Smooth muscle cell (in vitro differentiated cells): ENCODE data around the gene GCGR. TPM values are rescaled to one million over a fixed set of nuclear protein-coding genes. Genes with fewer than 3 reads are reported as not detected.

ENCODE experiments used
- DNase-seq: peaks from one replicate; lab custom pipeline; 2025; ENCODE audit not compliant: unreplicated experiment; lab: John Stamatoyannopoulos, UW
- H2AFZ ChIP-seq: fragments of 200-600 bp; sonication (generic); 2 replicates; pipeline ENCODE4 v1.6.0; 2016; ENCODE audit warnings: antibody characterized with exemption, low read depth, mild to moderate bottlenecking
- H3F3A ChIP-seq: fragments of 200-600 bp; sonication (generic); 2 replicates; pipeline ENCODE4 v1.6.0; 2017; ENCODE audit warnings: antibody characterized with exemption, low read depth
- H3K27ac ChIP-seq: fragments of 200-600 bp; sonication (generic); 2 replicates; pipeline ENCODE4 v1.5.1; 2016; ENCODE audit warnings: low read depth, mild to moderate bottlenecking
- H3K27me3 ChIP-seq: fragments of 200-600 bp; sonication (generic); 2 replicates; pipeline ENCODE4 v1.6.1; 2016; ENCODE audit warnings: low read depth, mild to moderate bottlenecking
- H3K36me3 ChIP-seq: fragments of 200-600 bp; sonication (generic); 2 replicates; pipeline ENCODE4 v1.5.1; 2016; ENCODE audit warnings: low read depth
- H3K4me1 ChIP-seq: fragments of 200-600 bp; sonication (generic); 2 replicates; pipeline ENCODE4 v1.5.1; 2016; ENCODE audit warnings: low read depth
- H3K4me2 ChIP-seq: fragments of 200-600 bp; sonication (generic); 2 replicates; pipeline ENCODE4 v1.6.0; 2016; ENCODE audit warnings: mild to moderate bottlenecking
- H3K4me3 ChIP-seq: fragments of 200-600 bp; sonication (generic); 2 replicates; pipeline ENCODE4 v1.5.1; 2016; ENCODE audit warnings: mild to moderate bottlenecking
- H3K79me2 ChIP-seq: fragments of 200-600 bp; sonication (generic); 2 replicates; pipeline ENCODE4 v1.6.0; 2016; ENCODE audit warnings: low read depth, mild to moderate bottlenecking
- H3K9ac ChIP-seq: fragments of 200-600 bp; sonication (generic); 2 replicates; pipeline ENCODE4 v1.6.0; 2016; ENCODE audit warnings: low read depth
- H3K9me3 ChIP-seq: fragments of 200-600 bp; sonication (generic); replicated peaks from 2 replicates; pipeline ENCODE4 v1.5.1; 2016; ENCODE audit warnings: low read depth
- H4K20me1 ChIP-seq: fragments of 200-600 bp; sonication (generic); 2 replicates; pipeline ENCODE4 v1.6.0; 2016; ENCODE audit warnings: low read depth
- WGBS: methylation state at CpG from one replicate; pipeline ENCODE4 v1.1.7; 2016; ENCODE audit warnings: low lambda C conversion rate; 5-methylcytosine and 5-hydroxymethylcytosine counted together
- polyA plus RNA-seq: library from polyadenylated mRNA; unstranded; fragments of >200 nt; fragmentation: Nextera tagmentation; extraction: Ambion mirVana; gene quantifications from 2 replicates; pipeline ENCODE4 v1.2.1, GENCODE V29; 2016
- total RNA-seq: library from RNA; depleted of rRNA; stranded (reverse); fragments of >200 nt; gene quantifications from 2 replicates; pipeline ENCODE4 v1.2.3, GENCODE V29; 2014
- TF ChIP-seq, protein P1 (sequence below): fragments of 200-600 bp; sonication (generic); IDR thresholded peaks from 2 replicates; pipeline ENCODE4 v1.5.1; 2017; ENCODE audit warnings: borderline replicate concordance, mild to moderate bottlenecking, antibody characterized with exemption; ENCODE audit not compliant: insufficient read depth, poor library complexity, severe bottlenecking

Gene GCGR
- total and polyA plus RNA-seq, 2 experiments from 2014 or later = not detected

- peak overlapping the region; percentile 69 for H3K4me3 ChIP-seq
- no peak overlapping the region for H2AFZ ChIP-seq
- H3K4me1 ChIP-seq = peaks cover 17% of the 10 kb centered on the region
- H3F3A ChIP-seq = peaks cover 6% of the 10 kb centered on the region
- peak overlapping the region; percentile 62 for H3K9ac ChIP-seq
- H3K79me2 ChIP-seq = peaks cover 51% of the 10 kb centered on the region
- TF ChIP-seq, protein P1, sequence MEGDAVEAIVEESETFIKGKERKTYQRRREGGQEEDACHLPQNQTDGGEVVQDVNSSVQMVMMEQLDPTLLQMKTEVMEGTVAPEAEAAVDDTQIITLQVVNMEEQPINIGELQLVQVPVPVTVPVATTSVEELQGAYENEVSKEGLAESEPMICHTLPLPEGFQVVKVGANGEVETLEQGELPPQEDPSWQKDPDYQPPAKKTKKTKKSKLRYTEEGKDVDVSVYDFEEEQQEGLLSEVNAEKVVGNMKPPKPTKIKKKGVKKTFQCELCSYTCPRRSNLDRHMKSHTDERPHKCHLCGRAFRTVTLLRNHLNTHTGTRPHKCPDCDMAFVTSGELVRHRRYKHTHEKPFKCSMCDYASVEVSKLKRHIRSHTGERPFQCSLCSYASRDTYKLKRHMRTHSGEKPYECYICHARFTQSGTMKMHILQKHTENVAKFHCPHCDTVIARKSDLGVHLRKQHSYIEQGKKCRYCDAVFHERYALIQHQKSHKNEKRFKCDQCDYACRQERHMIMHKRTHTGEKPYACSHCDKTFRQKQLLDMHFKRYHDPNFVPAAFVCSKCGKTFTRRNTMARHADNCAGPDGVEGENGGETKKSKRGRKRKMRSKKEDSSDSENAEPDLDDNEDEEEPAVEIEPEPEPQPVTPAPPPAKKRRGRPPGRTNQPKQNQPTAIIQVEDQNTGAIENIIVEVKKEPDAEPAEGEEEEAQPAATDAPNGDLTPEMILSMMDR = no peak
- H4K20me1 ChIP-seq = peaks cover 49% of the 10 kb centered on the region
- peak overlapping the region; percentile 83 for H3K4me2 ChIP-seq
- H3K36me3 ChIP-seq = no peaks in the 10 kb centered on the region
- peak overlapping the region; percentile 63 for H3K27ac ChIP-seq
- no peaks in the 10 kb centered on the region for H3K27me3 ChIP-seq
- no peaks in the 10 kb centered on the region for H3K9me3 ChIP-seq
- WGBS = 1% methylated on average over 39 of the region's 65 CpGs
- no peak for DNase-seq
These were observed 28.7 kb downstream of the GCGR start for GRCh38 chr17:81832608-81833159.

DNA sequence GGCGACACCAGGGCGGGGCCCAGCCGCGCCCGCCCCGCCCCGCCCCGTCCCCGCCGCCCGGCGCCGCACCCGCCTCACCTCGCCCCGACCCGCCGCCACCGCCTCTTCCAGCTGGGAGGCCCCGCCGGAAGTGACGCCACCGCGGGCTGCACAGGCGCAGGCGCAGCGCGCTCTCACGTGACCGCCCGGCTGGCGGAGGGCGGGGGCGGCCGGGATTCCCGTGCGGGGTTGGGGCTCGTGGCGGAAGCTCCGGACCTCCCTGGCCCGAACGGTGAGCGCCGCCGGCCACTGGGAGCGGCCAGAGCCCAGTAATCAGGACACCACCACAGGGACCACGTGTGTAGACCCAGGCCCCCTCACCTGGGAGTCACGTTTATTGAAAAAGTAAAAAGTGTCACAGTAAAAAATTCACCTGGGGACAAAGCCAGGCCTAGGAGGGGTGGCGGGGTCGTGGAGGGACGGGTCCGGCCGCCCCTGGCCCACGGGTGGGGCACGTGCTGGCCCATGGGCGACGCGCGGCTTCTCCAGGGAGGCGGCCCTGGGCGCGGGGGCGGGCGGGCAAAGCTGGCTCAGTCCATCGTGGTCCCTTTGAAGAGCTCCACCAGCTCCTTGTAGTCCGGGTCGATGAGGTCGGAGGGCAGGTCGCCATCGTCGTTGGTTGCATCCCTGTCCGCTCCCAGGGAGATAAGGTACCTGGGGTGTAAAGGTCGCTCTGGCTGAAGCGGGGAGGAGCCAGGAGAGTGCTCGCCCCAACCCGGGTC, 29.4 kb downstream of the GCGR start, which contains the start of gene MCRIP1:
Gene MCRIP1 (minus strand): TSS at position 132 of the 761 bp plus-strand sequence. CDS start 8,785 bp downstream, outside the sequence.
- Histone ChIP-seq H3K9me3 (no peaks in the 10 kb centered on the region), H4K20me1 (peaks cover 43% of the 10 kb centered on the region), H3K4me1 (peaks cover 17% of the 10 kb centered on the region), H3F3A (peaks cover 12% of the 10 kb centered on the region), H3K36me3 (no peaks in the 10 kb centered on the region), H3K27me3 (no peaks in the 10 kb centered on the region), H3K4me2 (peak within 1 kb of the TSS; percentile 83), H3K9ac (peak within 1 kb of the TSS; percentile 89), H2AFZ (no peak within 1 kb of the TSS), H3K4me3 (peak within 1 kb of the TSS; percentile 69), H3K79me2 (peaks cover 44% of the 10 kb centered on the region), H3K27ac (peak within 1 kb of the TSS; percentile 86)
- DNase-seq = peak; percentile 80
- TF ChIP-seq, protein P1 = no peak
- 3% methylated on average over 44 of the region's 76 CpGs for WGBS

DNA sequence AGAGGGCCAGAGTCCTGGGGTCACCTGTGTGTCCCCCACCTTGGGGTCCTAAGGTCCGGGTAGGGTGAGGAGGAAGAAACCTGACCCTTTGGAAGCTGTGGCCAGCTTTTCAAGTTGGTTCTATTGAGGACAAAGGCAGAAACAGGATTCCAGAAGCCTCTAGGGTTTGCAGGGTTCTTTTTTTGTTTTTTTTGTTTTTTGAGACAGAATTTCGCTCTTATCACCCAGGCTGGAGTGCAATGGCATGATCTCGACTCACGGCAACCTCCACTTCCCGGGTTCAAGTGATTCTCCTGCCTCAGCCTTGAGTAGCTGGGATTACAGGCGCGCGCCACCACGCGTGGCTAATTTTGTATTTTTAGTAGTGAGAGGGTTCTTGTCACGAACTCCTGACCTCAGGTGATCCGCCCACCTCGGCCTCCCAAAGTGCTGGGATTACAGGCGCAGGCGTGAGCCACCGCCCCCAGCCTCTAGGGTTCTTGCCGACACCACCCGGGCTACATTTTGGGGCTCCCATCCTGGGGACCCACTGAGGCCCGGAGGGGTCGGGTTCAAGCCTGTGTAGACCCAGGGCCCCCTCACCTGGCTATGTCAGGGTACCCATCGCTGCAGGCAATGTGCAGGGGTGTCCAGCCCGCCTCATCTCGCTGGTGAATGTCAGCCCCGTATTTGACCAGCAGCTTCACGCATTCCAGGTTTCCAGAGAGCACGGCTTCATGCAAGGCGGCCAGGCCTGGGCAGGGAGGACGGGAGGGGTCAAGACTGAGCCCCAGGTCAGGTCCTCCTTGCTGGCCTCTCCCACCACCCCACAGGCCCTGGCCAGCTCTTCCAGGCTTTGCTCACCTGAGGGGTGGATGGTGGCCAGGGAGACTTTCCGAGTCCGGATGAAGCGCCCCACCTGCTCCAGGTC, 30.2 kb downstream of the GCGR start:
- TF ChIP-seq, protein P1 = no peak
- Histone ChIP-seq H3K9ac (peak overlapping the region; percentile 89), H3K4me1 (peaks cover 17% of the 10 kb centered on the region), H3K27ac (peak overlapping the region; percentile 86), H3K4me3 (peak overlapping the region; percentile 55), H2AFZ (no peak overlapping the region), H3K36me3 (no peaks in the 10 kb centered on the region), H3K27me3 (no peaks in the 10 kb centered on the region), H3K9me3 (no peaks in the 10 kb centered on the region), H4K20me1 (peaks cover 34% of the 10 kb centered on the region), H3F3A (peaks cover 12% of the 10 kb centered on the region), H3K4me2 (peak overlapping the region; percentile 82), H3K79me2 (peaks cover 36% of the 10 kb centered on the region)
- no peak for DNase-seq
- 92% methylated on average over 31 of the region's 31 CpGs for WGBS
